H54 (cell line): ENCODE results near the gene NAT10.
"Not testable (repeated sequence)": the region's sequence is repeated elsewhere in the genome, so short reads cannot be mapped to it uniquely, and the experiment has no call there.

Source experiments
- DNase-seq: peaks from one replicate; pipeline ENCODE4 v3.0.0; 2011; ENCODE audit warnings: low spot score, mixed read lengths; ENCODE audit not compliant: insufficient read length
- FAIRE-seq: peaks from 3 replicates; lab custom pipeline; 2011; peaks lifted over from hg19 to GRCh38; lab: Jason Lieb, UNC
- POLR2A ChIP-seq: IDR thresholded peaks from 2 replicates; pipeline ENCODE4 v1.6.1; 2011; ENCODE audit warnings: low read depth, mild to moderate bottlenecking, low read length

The NAT10 gene

GRCh38 chr11:34178209-34178821 is 72.9 kb downstream of the NAT10 start:
- no peak for FAIRE-seq
- TF ChIP-seq POLR2A, result no peak
- DNase-seq, result no peak

GRCh38 chr11:34179026-34179675 is 73.7 kb downstream of the NAT10 start:
- TF ChIP-seq POLR2A, result no peak
- no peak for FAIRE-seq

GRCh38 chr11:34180040-34180813 is 74.8 kb downstream of the NAT10 start:
- FAIRE-seq (no peak), DNase-seq (no peak)
- no peak for TF ChIP-seq POLR2A

More at GRCh38 chr11:34179026-34179675, 73.7 kb downstream of the NAT10 start:
- no peak for DNase-seq

- not testable (repeated sequence) for FAIRE-seq
Observed at GRCh38 chr11:34180814-34181165, 75.4 kb downstream of the NAT10 start.

GRCh38 chr11:34181251-34181650 is 75.8 kb downstream of the NAT10 start:
- DNase-seq (no peak), FAIRE-seq (no peak)

More at GRCh38 chr11:34180814-34181165, 75.4 kb downstream of the NAT10 start:
- DNase-seq, result not testable (repeated sequence)

GRCh38 chr11:34181856-34182405 is 76.5 kb downstream of the NAT10 start:
- FAIRE-seq (no peak), DNase-seq (no peak)
- no peak for TF ChIP-seq POLR2A

More at GRCh38 chr11:34181251-34181650, 75.8 kb downstream of the NAT10 start:
- TF ChIP-seq POLR2A, result no peak

- FAIRE-seq, result no peak
- no peak for DNase-seq
- no peak for TF ChIP-seq POLR2A
Observed at GRCh38 chr11:34182425-34182824, 77.0 kb downstream of the NAT10 start.

GRCh38 chr11:34182921-34183685 is 77.7 kb downstream of the NAT10 start:
- no peak for TF ChIP-seq POLR2A
- FAIRE-seq, result no peak
- DNase-seq, result no peak

- no peak for DNase-seq
- no peak for FAIRE-seq
- TF ChIP-seq POLR2A, result no peak
Observed at GRCh38 chr11:34183848-34184391, 78.5 kb downstream of the NAT10 start.

GRCh38 chr11:34184505-34185015 is 79.1 kb downstream of the NAT10 start:
- TF ChIP-seq POLR2A, result no peak
- DNase-seq (no peak), FAIRE-seq (no peak)

- FAIRE-seq (no peak), DNase-seq (no peak)
- TF ChIP-seq POLR2A, result no peak
Observed at GRCh38 chr11:34185926-34186841, 80.8 kb downstream of the NAT10 start.

- FAIRE-seq, result no peak
- no peak for TF ChIP-seq POLR2A
- no peak for DNase-seq
Observed at GRCh38 chr11:34188181-34188580, 82.8 kb downstream of the NAT10 start.
